GM18502 (cell line): Measurements from ENCODE around the gene DCC.

Source experiments
- ATAC-seq: cut with Tn5 transposase; IDR thresholded peaks from one replicate; pipeline ENCODE4 v1.9.1; 2021; ENCODE audit warnings: mild to moderate bottlenecking; ENCODE audit not compliant: unreplicated experiment, poor library complexity

Gene DCC

DNA sequence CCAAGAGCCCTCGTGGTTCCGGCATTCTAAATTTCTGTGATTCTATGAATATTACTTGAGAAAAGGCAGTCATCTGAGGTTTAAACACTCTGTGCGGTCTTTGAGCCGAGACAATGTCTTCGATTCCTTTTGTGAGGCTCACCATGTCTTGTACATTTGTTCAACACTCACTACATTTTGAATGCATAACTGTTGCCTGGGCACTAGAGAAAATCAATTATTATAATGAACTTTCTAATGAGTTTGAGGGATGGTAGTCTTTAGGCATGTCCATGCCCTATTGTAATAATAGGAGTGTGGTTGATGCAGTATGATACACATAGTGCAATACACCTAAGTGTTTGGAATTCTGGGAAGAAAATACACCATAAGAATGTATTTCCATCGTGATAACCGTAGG, 1181.1 kb downstream of the DCC start:
- ATAC-seq = no peak

DNA sequence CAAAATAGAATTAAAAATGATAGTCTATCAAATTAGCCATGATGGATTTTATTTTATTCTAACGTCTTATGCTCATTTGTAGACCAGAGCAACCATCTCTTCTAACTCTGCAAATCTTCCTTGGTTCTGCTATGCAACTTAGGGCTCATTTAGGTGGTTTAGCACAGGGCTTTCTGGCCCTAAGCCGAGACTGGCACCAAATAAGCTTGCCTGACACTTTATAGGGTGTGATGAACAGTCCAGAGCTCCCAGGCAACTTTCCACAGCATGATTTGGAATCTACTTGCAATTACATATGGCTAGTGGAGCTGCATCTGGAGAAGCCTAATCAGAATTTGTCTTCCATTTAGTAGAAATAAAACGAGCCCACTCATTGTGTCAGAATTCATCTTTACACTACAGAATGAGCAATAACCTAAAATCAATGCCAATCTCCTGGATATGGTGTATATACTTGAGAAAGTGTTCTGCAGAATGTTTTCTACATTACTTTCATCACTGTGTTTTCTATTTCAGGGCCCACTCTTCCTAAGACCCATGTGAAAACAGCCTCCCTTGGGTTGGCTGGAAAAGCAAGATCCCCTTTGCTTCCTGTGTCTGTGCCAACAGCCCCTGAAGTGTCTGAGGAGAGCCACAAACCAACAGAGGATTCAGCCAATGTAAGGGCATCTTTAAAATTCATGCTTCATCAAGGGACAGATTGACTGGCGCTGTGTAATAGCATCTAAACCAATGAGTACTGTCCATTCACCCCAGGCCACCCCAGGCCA, 1186.3 kb downstream of the DCC start:
- ATAC-seq = no peak

DNA sequence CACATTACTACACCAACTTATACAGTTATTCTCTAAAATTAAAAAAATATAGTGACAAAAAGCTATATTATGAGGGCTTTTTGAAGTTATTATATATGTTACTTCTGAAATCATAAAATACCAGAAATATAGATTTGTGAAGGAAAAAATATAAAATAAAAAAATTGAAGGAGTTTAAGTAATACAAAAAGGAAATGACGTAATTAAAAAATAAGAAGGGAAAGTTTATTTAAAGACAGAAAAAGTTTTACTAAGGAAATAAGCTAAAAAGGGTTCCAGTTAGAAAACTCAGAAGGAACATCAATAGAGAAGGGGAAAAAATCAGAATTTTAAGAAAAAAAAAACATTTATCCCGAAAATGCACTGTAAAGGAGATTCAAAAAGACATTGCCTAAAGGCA, 1187.4 kb downstream of the DCC start:
- no peak for ATAC-seq

GRCh38 chr18:53531187-53531586, 1191.2 kb downstream of the DCC start:
- ATAC-seq = no peak

DNA sequence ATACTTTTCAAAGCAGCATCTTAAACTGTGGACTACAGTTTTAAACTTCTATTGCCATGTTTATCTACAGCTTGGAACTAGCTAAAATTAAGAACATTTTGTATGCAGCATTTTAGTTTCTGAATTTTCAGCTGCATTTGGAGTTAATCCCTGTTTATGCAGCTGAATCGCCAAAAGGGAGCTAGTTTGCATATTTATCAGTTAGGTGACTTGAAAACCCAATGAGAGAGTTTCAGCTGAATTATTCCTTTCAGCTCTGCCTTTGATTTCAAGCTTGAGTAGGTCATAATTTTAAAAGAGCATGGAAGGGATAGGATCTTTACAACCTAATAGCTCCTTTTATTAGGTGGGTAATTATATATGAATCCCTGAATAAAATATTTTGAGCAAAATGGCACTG, 1191.9 kb downstream of the DCC start:
- ATAC-seq = no peak

DNA sequence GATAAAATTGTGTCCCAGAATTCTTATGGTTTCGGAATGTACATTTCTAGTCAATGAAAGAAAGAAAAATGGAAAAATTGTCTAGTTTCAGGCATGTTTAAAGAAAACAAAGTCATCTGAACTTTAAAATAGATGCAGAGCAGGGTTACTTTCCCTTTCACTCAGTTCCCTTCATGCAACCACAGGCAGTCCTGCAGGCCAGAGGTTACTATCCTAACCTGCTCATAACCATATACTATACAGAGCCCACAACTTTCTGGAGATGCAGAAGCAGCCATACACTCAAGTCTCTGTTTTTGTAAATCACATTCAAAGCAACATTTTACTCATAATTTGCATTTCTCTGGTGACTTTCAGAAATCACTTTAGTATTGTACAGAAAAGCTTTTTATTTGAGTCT, 1194.2 kb downstream of the DCC start:
- ATAC-seq = no peak

- ATAC-seq = no peak
These were observed 1194.7 kb downstream of the DCC start for GRCh38 chr18:53534695-53535094.

DNA sequence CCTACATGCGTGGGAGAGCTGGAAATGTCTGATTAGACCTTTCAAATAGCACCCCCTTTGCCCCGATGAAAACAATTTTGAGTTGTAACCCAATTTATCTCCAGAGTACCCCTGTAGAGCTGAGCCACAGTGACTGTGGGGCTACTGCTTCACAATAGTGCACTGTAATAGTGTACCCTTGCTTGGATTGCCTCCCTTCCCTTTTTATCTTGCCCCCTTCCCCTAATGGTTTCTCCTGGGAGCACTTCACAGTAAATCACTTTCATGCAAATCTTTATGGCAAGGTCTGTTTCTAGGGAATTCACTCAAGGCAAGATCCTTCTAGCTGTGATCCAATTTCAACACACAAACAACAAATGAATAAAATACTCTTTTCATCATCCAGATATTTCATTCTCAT, 1196.9 kb downstream of the DCC start:
- no peak for ATAC-seq

DNA sequence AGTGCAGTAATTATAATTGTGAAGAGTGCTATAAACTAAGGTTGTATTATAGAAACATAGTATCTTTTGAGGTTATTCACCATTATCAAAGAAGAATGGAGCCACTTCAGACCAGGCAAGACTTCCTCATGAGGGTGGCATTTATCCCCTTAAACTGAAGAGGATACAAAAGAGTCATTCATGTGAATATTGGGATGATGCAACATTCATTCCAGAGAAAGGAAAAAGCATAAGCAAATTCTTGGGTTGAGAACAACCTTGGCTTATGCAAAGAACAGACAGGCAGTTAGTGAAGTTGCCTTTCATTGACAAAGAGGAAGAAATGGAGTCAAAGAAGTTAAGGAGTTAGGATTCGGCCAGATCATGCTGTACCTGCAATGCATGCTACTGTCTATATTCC, 1201.9 kb downstream of the DCC start:
- no peak for ATAC-seq

GRCh38 chr18:53543711-53544110, 1203.7 kb downstream of the DCC start:
- ATAC-seq = no peak

GRCh38 chr18:53544917-53545316, 1204.9 kb downstream of the DCC start:
- ATAC-seq = no peak

DNA sequence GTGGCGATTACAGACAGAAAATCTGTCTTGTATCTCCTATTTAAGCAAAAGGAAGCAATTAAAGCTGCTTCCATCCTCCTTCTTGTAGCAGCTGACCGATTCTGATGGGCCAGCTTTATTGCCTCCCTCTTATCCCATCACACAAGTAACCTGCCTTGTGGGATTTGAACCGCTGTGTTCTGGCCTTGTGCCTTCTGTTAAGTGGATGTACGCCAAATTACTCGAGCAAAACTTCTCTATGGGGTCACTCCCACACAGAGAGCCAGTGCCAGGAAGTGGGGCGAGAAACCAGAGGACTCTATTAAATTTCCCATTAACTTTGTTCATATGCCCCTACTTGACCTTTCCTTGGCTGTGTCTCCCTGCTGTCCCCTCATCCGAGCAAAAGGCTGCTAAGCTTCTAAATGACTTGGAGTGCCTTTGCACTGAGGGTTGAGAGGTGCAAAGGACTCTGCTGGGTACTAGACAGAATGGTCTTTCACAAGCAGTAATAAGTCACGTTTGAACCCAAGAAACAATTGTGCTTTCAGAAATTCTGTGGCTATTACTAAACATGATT, 1212.0 kb downstream of the DCC start:
- no peak for ATAC-seq

- ATAC-seq = no peak
These were observed 1213.0 kb downstream of the DCC start for GRCh38 chr18:53553030-53553429.

DNA sequence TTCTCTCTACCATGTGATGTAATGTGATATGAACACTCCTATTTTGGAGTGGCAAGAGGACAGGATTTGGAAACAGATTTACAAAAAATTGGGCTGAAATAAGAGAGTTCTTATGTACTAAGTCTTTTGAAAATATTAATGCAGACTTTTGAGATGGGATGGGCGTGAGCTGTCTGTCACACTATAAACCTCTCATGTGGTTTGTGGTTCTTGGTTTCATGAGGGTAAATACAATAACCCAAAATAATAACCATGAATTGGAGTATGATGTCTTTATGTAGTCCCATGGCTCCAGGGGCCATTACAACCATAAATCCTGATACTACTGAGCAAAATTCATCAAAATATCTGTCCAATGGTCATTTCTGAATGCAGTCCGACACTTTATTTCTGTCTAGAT, 1216.5 kb downstream of the DCC start:
- ATAC-seq = no peak

- ATAC-seq = no peak
These were observed 1220.5 kb downstream of the DCC start for GRCh38 chr18:53560546-53560945.

DNA sequence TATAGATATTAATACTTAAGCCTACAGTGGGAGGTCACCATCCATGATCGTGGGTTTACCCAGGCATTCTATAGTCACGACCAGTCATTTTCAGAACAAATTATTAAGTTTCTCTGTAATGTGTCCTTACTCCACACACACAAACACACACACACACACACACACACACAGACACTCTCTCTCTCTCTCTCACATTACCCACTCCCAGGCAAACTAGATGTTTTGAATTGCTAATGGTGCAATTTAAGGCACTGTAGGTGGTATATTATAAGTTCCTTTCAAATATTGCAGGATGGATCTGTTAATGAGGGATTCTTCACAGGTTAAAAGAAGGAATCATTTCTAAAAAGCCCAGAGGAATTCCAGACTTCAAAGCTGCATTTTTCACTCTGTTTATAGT, 1226.6 kb downstream of the DCC start:
- no peak for ATAC-seq

DNA sequence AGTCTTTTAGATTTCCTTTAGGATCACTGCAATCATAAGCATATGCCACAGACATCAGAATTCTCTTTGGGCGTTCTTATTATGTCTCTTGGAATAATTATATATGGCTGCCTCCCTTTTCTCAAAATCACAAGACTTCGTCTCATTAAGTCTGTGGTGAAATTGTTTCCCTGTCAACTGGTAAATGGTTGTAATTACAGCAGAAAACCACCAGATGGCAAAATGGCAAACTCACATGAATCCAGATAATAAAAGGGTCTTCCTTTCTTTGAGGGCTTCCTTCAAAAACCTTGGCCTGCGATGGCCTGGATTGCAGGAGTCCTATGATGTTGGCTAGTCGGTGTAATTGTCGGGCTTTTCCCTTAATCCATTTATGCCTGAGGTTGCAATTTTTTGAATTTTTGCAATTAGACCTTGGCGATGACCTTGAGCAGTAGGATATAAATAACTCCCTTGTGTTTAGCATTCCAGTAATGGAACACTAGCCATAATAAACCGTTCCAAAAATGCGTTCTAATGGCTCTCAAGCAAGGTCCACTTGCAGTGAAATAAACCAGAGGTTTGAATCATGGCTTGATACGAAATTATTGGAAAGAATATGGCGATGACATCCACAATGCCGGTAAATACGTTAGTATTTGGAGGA, 1228.1 kb downstream of the DCC start:
- ATAC-seq = peak; percentile 74
